ENCODE results near the gene HTR6. TPM values are rescaled to one million over a fixed set of nuclear protein-coding genes. Genes with fewer than 3 reads are reported as not detected.

The HTR6 gene
- total RNA-seq, 4 donors from 2014 or later, result not detected

DNA sequence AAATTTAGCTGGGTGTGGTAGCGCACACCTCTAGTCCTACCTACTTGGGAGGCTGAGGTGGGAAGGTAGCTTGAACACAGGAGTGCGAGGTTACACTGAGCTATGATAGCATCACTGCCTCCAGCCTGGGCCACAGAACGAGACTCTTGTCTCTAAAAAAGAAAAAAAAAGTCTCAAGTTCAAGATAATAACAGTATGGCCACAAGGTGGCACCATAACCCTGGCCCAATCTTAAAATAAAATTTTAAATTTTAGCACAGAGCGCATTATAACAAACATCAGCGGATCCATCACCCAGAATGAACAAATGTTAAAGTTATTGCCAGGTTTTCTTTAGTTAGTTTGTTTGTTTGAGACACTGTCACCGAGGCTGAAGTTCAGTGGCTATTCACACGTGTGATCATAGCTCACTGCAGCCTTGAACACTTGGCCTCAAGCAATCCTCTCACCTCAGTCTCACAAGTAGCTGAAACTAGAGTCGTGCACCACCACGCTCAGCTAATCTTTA is 2.9 kb upstream of the HTR6 start:
- H3K9me3 ChIP-seq, result no peaks in the 10 kb centered on the region
- H3K4me1 ChIP-seq, result peaks cover 0 to 13% of the 10 kb centered on the region in 2 donors
- H3K27ac ChIP-seq, result no peak overlapping the region
- TF ChIP-seq POLR2A (IDR thresholded peaks at IDR 0.05), result no peak
- TF ChIP-seq, protein P1, sequence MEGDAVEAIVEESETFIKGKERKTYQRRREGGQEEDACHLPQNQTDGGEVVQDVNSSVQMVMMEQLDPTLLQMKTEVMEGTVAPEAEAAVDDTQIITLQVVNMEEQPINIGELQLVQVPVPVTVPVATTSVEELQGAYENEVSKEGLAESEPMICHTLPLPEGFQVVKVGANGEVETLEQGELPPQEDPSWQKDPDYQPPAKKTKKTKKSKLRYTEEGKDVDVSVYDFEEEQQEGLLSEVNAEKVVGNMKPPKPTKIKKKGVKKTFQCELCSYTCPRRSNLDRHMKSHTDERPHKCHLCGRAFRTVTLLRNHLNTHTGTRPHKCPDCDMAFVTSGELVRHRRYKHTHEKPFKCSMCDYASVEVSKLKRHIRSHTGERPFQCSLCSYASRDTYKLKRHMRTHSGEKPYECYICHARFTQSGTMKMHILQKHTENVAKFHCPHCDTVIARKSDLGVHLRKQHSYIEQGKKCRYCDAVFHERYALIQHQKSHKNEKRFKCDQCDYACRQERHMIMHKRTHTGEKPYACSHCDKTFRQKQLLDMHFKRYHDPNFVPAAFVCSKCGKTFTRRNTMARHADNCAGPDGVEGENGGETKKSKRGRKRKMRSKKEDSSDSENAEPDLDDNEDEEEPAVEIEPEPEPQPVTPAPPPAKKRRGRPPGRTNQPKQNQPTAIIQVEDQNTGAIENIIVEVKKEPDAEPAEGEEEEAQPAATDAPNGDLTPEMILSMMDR (IDR thresholded peaks at IDR 0.05), result peak; percentile 57 to 77 (median 68)
- intact Hi-C loops (cut with DNase I; ENCODE audit: low total_unique reads), result no loop called here
- H3K36me3 ChIP-seq, result no peaks in the 10 kb centered on the region
- peaks cover 9 to 16% of the 10 kb centered on the region in 2 donors for H3K27me3 ChIP-seq
- no peak for DNase-seq
- H3K4me3 ChIP-seq, result no peak overlapping the region

DNA sequence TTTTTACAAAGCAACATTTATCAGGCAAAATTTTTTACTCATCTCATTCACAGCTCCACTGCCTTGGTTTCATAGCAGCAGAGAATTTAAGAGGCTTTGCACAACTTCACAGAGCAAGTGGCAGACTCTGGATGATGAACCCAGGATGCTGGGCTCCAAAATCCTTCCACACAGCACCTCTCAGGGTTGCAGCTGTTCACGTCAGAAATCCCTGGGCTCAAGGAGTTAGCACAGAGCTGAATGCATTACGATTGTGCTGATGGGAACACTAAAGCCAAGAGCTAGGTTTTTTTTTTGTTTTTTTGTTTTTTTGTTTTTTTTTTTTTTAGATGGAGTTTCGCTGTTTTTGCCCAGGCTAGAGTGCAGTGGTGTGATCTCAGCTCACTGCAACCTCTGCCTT is 2.4 kb upstream of the HTR6 start:
- Histone ChIP-seq H3K36me3 (no peaks in the 10 kb centered on the region), H3K27ac (no peak overlapping the region), H3K4me1 (peaks cover 0 to 13% of the 10 kb centered on the region in 2 donors), H3K4me3 (no peak overlapping the region), H3K9me3 (no peaks in the 10 kb centered on the region), H3K27me3 (peaks cover 9 to 16% of the 10 kb centered on the region in 2 donors)
- no peak for DNase-seq
- intact Hi-C loops (cut with DNase I; ENCODE audit: low total_unique reads), result no loop called here
- TF ChIP-seq, protein P1 (IDR thresholded peaks at IDR 0.05), result no peak
- no peak for TF ChIP-seq POLR2A (IDR thresholded peaks at IDR 0.05)

DNA sequence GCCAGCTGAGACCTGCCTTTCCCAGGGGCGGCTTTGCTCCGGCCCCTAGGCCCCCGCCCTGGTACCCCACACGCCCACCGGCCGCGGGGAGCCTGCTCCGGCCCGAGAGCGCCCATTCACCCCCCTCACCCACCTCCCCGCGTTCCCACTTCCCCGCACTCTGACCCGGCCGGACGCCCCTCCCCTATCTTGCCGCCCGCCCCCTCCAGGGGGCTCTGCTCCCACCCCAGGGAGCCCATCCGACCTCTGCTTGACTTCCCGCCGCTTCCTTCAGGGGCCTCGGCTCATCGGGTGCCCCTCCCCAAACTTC is 466 bp downstream of the HTR6 start:
- TF ChIP-seq POLR2A (IDR thresholded peaks at IDR 0.05), result no peak
- TF ChIP-seq, protein P1 (IDR thresholded peaks at IDR 0.05), result no peak
- no peaks in the 10 kb centered on the region for H3K36me3 ChIP-seq
- H3K27ac ChIP-seq, result no peak overlapping the region
- no peak for DNase-seq
- peaks cover 0 to 13% of the 10 kb centered on the region in 2 donors for H3K4me1 ChIP-seq
- H3K4me3 ChIP-seq, result no peak overlapping the region
- H3K9me3 ChIP-seq, result no peaks in the 10 kb centered on the region
- H3K27me3 ChIP-seq, result peaks cover 9 to 16% of the 10 kb centered on the region in 2 donors
- intact Hi-C loops (cut with DNase I; ENCODE audit: low total_unique reads), result no loop called here

DNA sequence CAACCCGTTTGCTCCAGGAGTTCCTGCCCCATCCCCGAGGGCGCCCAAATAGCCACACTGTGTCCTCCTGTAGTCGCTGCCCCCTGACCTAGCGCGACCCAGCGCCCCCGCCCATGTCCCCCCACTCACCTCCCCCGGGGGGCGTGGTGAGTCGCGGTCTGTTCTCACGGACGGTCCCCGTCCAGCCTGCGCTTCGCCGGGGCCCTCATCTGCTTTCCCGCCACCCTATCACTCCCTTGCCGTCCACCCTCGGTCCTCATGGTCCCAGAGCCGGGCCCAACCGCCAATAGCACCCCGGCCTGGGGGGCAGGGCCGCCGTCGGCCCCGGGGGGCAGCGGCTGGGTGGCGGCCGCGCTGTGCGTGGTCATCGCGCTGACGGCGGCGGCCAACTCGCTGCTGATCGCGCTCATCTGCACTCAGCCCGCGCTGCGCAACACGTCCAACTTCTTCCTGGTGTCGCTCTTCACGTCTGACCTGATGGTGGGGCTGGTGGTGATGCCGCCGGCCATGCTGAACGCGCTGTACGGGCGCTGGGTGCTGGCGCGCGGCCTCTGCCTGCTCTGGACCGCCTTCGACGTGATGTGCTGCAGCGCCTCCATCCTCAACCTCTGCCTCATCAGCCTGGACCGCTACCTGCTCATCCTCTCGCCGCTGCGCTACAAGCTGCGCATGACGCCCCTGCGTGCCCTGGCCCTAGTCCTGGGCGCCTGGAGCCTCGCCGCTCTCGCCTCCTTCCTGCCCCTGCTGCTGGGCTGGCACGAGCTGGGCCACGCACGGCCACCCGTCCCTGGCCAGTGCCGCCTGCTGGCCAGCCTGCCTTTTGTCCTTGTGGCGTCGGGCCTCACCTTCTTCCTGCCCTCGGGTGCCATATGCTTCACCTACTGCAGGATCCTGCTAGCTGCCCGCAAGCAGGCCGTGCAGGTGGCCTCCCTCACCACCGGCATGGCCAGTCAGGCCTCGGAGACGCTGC is 1.1 kb downstream of the HTR6 start:
- no peak overlapping the region for H3K4me3 ChIP-seq

More for the DNA sequence above, 1.1 kb downstream of the HTR6 start:
- H3K27me3 ChIP-seq, result peaks cover 9 to 16% of the 10 kb centered on the region in 2 donors
- H3K36me3 ChIP-seq, result no peaks in the 10 kb centered on the region
- intact Hi-C loops (cut with DNase I; ENCODE audit: low total_unique reads), result no loop called here
- H3K9me3 ChIP-seq, result no peaks in the 10 kb centered on the region
- DNase-seq, result no peak
- H3K4me1 ChIP-seq, result peaks cover 0 to 13% of the 10 kb centered on the region in 2 donors
- H3K27ac ChIP-seq, result no peak overlapping the region
- TF ChIP-seq, protein P1 (IDR thresholded peaks at IDR 0.05), result no peak
- TF ChIP-seq POLR2A (IDR thresholded peaks at IDR 0.05), result no peak

All from uterus (tissue), 4 donors.